WTC11 (cell line): ENCODE results near the gene CCNG2. TPM values are rescaled to one million over a fixed set of nuclear protein-coding genes. Genes with fewer than 3 reads are reported as not detected.

Source experiments
- ATAC-seq: fragments of 200-7000 bp; cut with Tn5 transposase; 2 replicates; pipeline ENCODE4 v1.10.0; 2021; ENCODE audit warnings: mild to moderate bottlenecking, moderate library complexity
- CTCF ChIA-PET: fragments of 300-600 bp; sonication (Branson Sonifier 250); formaldehyde crosslinking; loops from one replicate; lab custom pipeline; 2021; ENCODE audit warnings: antibody characterized with exemption; lab: Charles Lee
- POLR2A ChIA-PET: fragments of 350-600 bp; sonication (Branson Sonifier 250); formaldehyde crosslinking; loops from one replicate; lab custom pipeline; 2021; ENCODE audit warnings: antibody characterized with exemption; lab: Charles Lee
- DNase-seq: peaks from one replicate; pipeline ENCODE4 v3.0.0; 2021; ENCODE audit warnings: low spot score
- H3K27ac Mint-ChIP-seq: 2 replicates; pipeline ENCODE4 v1.8.0; 2021; ENCODE audit warnings: mixed read lengths
- H3K27me3 Mint-ChIP-seq: 2 replicates; pipeline ENCODE4 v1.8.0; 2021; ENCODE audit warnings: low read depth, mild to moderate bottlenecking, moderate library complexity, mixed read lengths
- H3K36me3 Mint-ChIP-seq: 2 replicates; pipeline ENCODE4 v1.8.0; 2021; ENCODE audit warnings: mixed read lengths
- H3K4me1 Mint-ChIP-seq: 2 replicates; pipeline ENCODE4 v1.8.0; 2022; ENCODE audit warnings: mixed read lengths
- H3K4me3 Mint-ChIP-seq: 2 replicates; pipeline ENCODE4 v1.8.0; 2021; ENCODE audit warnings: mild to moderate bottlenecking, moderate library complexity, mixed read lengths
- H3K9me3 Mint-ChIP-seq: 2 replicates; pipeline ENCODE4 v1.8.0; 2021; ENCODE audit warnings: mixed read lengths
- AR ChIP-seq: fragments of 250-450 bp; sonication (Bioruptor Pico); IDR thresholded peaks from 2 replicates; pipeline ENCODE4 v1.9.0; 2021; ENCODE audit warnings: mild to moderate bottlenecking
- CBFB ChIP-seq: sonication (generic); formaldehyde crosslinking; IDR thresholded peaks from 2 replicates; pipeline ENCODE4 v1.8.1; 2022; ENCODE audit warnings: mild to moderate bottlenecking, low read depth, missing genetic modification reagents
- CREM ChIP-seq: sonication (generic); formaldehyde crosslinking; IDR thresholded peaks from 2 replicates; pipeline ENCODE4 v1.8.1; 2022; ENCODE audit warnings: mild to moderate bottlenecking, missing genetic modification reagents, moderate library complexity
- ESRRA ChIP-seq: sonication (generic); formaldehyde crosslinking; IDR thresholded peaks from 2 replicates; pipeline ENCODE4 v1.8.1; 2022; ENCODE audit warnings: mild to moderate bottlenecking, missing genetic modification reagents, borderline replicate concordance
- GRHL2 ChIP-seq: fragments of 250-450 bp; sonication (Bioruptor Pico); IDR thresholded peaks from 2 replicates; pipeline ENCODE4 v1.8.0; 2022; ENCODE audit warnings: mild to moderate bottlenecking, moderate library complexity; ENCODE audit not compliant: insufficient replicate concordance, severe bottlenecking
- GTF2I ChIP-seq: fragments of 250-450 bp; sonication (Bioruptor Pico); conservative IDR thresholded peaks from 2 replicates; pipeline ENCODE4 v1.4.0; 2021; ENCODE audit warnings: mild to moderate bottlenecking
- IRF1 ChIP-seq: sonication (generic); formaldehyde crosslinking; IDR thresholded peaks from 2 replicates; pipeline ENCODE4 v1.8.0; 2023; ENCODE audit warnings: missing genetic modification reagents
- IRF2 ChIP-seq: sonication (generic); formaldehyde crosslinking; IDR thresholded peaks from 2 replicates; pipeline ENCODE4 v1.8.0; 2022; ENCODE audit warnings: low read depth, missing genetic modification reagents, borderline replicate concordance
- MXD4 ChIP-seq: fragments of 250-450 bp; sonication (Bioruptor Pico); IDR thresholded peaks from 2 replicates; pipeline ENCODE4 v1.8.0; 2021; ENCODE audit warnings: mild to moderate bottlenecking, moderate library complexity, borderline replicate concordance
- PREB ChIP-seq: sonication (generic); formaldehyde crosslinking; IDR thresholded peaks from 2 replicates; pipeline ENCODE4 v1.8.1; 2022; ENCODE audit warnings: mild to moderate bottlenecking, missing genetic modification reagents, moderate library complexity, borderline replicate concordance
- STAT6 ChIP-seq: sonication (generic); formaldehyde crosslinking; conservative IDR thresholded peaks from 2 replicates; pipeline ENCODE4 v1.8.1; 2023; ENCODE audit warnings: mild to moderate bottlenecking, low read depth, missing genetic modification reagents, moderate library complexity
- ZNF232 ChIP-seq: sonication (generic); formaldehyde crosslinking; IDR thresholded peaks from 2 replicates; pipeline ENCODE4 v1.8.0; 2022; ENCODE audit warnings: mild to moderate bottlenecking, missing genetic modification reagents
- ZNF281 ChIP-seq: sonication (generic); formaldehyde crosslinking; IDR thresholded peaks from 2 replicates; pipeline ENCODE4 v1.8.0; 2023; ENCODE audit warnings: mild to moderate bottlenecking, missing genetic modification reagents
- ZNF671 ChIP-seq: fragments of 250-450 bp; sonication (Bioruptor Pico); IDR thresholded peaks from 2 replicates; pipeline ENCODE4 v1.8.0; 2021; ENCODE audit warnings: mild to moderate bottlenecking
- total RNA-seq: library from RNA; stranded (reverse); gene quantifications from 3 replicates; pipeline ENCODE4 v1.2.3, GENCODE V29; 2021

Gene CCNG2
- total RNA-seq, 1 experiment from 2014 or later: 18.9 TPM

GRCh38 chr4:77199701-77200100 lies 42.7 kb downstream of the CCNG2 start (continued):
- TF ChIP-seq STAT6 (CRISPR knock-in tag) (no peak), ESRRA (CRISPR knock-in tag) (no peak), CBFB (CRISPR knock-in tag) (no peak)

GRCh38 chr4:77201343-77201742 lies 44.3 kb downstream of the CCNG2 start:
- CTCF ChIA-PET: interaction anchor here (1.7 to 3.7 kb wide), 3 partner anchors 11 to 148 kb away, joined by 3 to 62 read pairs (median 56); no protein-coding TSS in a partner anchor
- H3K9me3 Mint-ChIP-seq: no peaks in the 10 kb centered on the region
- DNase-seq: no peak
- peaks cover 22% of the 10 kb centered on the region for H3K27me3 Mint-ChIP-seq
- no peak overlapping the region for H3K27ac Mint-ChIP-seq
- TF ChIP-seq ZNF671 (CRISPR knock-in tag): no peak
- TF ChIP-seq IRF2: no peak
- no peak for TF ChIP-seq CREM
- TF ChIP-seq GTF2I (CRISPR knock-in tag): no peak
- no peak for TF ChIP-seq GRHL2
- no peak for TF ChIP-seq AR (CRISPR knock-in tag)
- no peak for TF ChIP-seq ZNF232 (CRISPR knock-in tag)
- no peak for TF ChIP-seq ZNF281
- no peak for TF ChIP-seq MXD4 (CRISPR knock-in tag)
- no peak for TF ChIP-seq PREB (CRISPR knock-in tag)
- TF ChIP-seq IRF1 (CRISPR knock-in tag): no peak
- TF ChIP-seq, all 79 proteins: peak for 0
- H3K4me1 Mint-ChIP-seq: no peaks in the 10 kb centered on the region
- ATAC-seq: no peak
- POLR2A ChIA-PET: no interaction called here
- no peak overlapping the region for H3K4me3 Mint-ChIP-seq
- H3K36me3 Mint-ChIP-seq: no peaks in the 10 kb centered on the region
